BE2C (cell line): ENCODE data around the gene ASF1B.
"Not testable (repeated sequence)": the region's sequence is repeated elsewhere in the genome, so short reads cannot be mapped to it uniquely, and the experiment has no call there.

Experiments used
- DNase-seq: peaks from one replicate; pipeline ENCODE4 v3.0.0-alpha.2; 2020
- H3K27me3 ChIP-seq: fragments of 250-450 bp; sonication (Bioruptor Pico); 2 replicates; pipeline ENCODE4 v1.5.1; 2020; ENCODE audit warnings: mild to moderate bottlenecking
- H3K36me3 ChIP-seq: fragments of 250-450 bp; sonication (Bioruptor Pico); 2 replicates; pipeline ENCODE4 v1.5.1; 2020; ENCODE audit warnings: mild to moderate bottlenecking
- H3K4me1 ChIP-seq: fragments of 250-450 bp; sonication (Bioruptor Pico); 2 replicates; pipeline ENCODE4 v1.5.1; 2020
- H3K4me3 ChIP-seq: 2 replicates; pipeline ENCODE4 v1.5.1; 2011; ENCODE audit warnings: low read depth, low read length
- H3K9me3 ChIP-seq: fragments of 250-450 bp; sonication (Bioruptor Pico); 2 replicates; pipeline ENCODE4 v1.5.1; 2020
- TF ChIP-seq, protein P1 (sequence below): IDR thresholded peaks from 2 replicates; pipeline ENCODE4 v1.5.1; 2012; ENCODE audit warnings: mild to moderate bottlenecking, low read depth, low read length

The ASF1B gene

DNA sequence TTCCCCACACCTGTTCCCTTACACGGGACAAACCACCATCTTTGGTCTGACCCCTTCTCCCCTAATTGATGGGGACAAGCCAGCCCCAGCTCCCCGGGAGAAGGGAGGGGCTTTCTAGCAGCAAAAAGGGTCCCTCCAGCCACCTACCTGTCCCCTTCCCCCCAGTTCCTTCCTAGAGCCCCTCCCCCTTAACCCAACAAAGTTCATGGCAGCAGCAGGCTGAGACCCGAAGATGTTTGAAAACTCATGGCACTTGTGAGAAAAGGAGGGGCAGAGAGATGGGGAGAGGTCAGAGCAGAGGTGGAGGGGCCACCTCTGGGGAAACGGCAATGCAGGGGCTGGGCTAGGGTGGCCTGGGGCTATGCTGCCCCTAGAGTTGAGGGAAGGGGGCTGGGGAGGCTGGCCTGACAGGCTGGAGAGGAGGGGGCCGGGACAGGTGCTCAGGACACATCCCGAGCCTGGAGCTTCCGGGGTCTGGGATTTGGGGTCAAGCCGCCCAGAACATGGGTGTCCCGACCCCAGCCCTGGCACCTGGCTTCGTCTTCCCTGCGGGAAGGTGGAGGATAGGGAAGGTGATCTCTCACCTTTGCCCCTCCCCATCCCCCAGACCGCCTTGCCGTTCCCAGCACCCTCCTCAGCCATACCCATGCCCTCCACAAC is 12.5 kb upstream of the ASF1B start:
- Histone ChIP-seq H3K27me3 (no peaks in the 10 kb centered on the region), H3K9me3 (no peaks in the 10 kb centered on the region), H3K4me3 (no peak overlapping the region), H3K4me1 (peaks cover 9% of the 10 kb centered on the region), H3K36me3 (peaks cover 16% of the 10 kb centered on the region)
- TF ChIP-seq, protein P1, sequence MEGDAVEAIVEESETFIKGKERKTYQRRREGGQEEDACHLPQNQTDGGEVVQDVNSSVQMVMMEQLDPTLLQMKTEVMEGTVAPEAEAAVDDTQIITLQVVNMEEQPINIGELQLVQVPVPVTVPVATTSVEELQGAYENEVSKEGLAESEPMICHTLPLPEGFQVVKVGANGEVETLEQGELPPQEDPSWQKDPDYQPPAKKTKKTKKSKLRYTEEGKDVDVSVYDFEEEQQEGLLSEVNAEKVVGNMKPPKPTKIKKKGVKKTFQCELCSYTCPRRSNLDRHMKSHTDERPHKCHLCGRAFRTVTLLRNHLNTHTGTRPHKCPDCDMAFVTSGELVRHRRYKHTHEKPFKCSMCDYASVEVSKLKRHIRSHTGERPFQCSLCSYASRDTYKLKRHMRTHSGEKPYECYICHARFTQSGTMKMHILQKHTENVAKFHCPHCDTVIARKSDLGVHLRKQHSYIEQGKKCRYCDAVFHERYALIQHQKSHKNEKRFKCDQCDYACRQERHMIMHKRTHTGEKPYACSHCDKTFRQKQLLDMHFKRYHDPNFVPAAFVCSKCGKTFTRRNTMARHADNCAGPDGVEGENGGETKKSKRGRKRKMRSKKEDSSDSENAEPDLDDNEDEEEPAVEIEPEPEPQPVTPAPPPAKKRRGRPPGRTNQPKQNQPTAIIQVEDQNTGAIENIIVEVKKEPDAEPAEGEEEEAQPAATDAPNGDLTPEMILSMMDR, result no peak
- DNase-seq, result no peak

DNA sequence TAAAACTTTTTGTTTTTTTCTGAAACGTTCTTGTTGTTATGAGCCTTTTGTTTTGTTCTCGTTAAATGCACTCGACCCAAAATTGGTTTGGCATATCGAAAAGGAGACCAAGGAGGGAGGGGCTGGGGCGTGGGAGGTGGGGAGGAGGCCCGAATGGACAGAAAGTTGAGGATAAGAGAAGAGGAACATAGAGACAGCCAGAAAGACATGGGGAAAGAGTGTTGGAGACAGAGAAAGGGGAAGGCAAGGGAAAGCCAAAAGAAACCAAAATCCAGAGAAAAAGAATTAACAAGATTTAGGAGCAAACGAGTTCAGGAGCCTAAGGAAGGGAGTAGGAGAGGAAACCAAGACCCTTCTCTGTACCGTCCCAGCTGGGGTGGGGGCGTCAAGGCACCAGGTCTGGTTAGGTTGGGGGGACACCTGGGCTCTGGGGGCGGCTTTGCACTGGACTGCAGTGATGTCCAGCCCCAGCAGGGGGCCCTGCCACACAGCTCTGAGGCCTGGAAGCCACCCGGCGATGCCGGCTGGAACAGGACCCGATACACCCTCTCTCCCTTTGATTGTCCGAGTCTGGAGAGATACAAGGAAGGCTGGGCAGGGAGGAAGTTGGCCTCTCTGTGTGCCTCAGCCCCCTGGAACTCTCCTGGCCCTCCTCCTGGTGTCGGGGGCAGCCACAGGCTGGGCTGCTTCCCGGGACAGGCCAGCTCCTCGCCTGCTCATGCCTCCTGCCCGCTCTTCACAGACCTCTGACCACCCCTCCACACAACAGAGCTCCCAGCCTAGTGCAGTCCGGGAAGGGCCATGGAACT is 11.6 kb upstream of the ASF1B start:
- TF ChIP-seq, protein P1, result peak; percentile 92
- H3K4me3 ChIP-seq, result no peak overlapping the region
- H3K4me1 ChIP-seq, result peaks cover 9% of the 10 kb centered on the region
- peak; percentile 83 for DNase-seq
- H3K36me3 ChIP-seq, result peaks cover 16% of the 10 kb centered on the region; the same call in 1 of the 2 replicates
- no peaks in the 10 kb centered on the region for H3K27me3 ChIP-seq
- H3K9me3 ChIP-seq, result no peaks in the 10 kb centered on the region

DNA sequence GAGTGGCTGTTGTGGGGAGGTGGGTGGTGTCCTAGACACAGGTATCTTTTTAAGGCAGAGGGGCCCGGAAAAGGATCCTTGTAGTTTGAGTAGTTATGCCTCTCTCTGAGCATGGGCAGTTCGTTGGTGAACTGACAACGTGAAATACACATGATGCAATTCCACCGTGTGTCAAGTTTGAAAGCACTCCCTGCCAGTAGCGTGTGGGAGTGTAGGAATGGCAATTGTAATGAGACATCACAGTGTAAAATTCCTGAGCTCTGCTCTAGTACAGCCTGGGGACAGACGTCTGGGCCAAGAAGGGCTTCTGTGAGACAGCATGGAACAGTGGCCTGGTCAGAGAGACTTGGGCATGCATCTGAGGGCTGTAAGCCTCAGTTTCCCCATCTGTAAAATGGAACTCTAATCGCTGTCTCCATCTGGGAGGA is 10.4 kb upstream of the ASF1B start:
- Histone ChIP-seq H3K4me3 (no peak overlapping the region), H3K27me3 (no peaks in the 10 kb centered on the region), H3K36me3 (peaks cover 8% of the 10 kb centered on the region; the same call in 1 of the 2 replicates), H3K9me3 (no peaks in the 10 kb centered on the region), H3K4me1 (peaks cover 9% of the 10 kb centered on the region)
- TF ChIP-seq, protein P1, result no peak
- DNase-seq, result no peak

DNA sequence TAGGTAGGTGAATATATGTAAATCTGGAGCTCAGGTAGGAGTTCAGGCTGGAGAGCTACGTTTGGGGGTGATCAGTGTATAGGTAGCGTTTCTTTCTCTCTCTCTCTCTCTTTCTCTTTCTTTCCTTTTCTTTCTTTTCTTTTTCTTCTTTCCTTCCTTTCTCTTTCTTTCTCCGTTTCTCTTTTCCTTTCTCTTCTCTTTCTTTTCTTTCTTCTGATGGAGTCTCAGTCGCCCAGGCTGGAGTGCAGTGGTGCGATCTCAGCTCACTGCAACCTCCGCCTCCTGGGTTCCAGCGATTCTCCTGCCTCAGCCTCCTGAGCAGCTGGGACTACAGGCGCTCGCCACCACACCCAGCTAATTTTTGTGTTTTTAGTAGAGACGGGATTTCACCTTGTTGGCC is 9.8 kb upstream of the ASF1B start:
- H3K36me3 ChIP-seq, H3K4me1 ChIP-seq, H3K4me3 ChIP-seq, DNase-seq, H3K9me3 ChIP-seq, H3K27me3 ChIP-seq: not testable (repeated sequence)

DNA sequence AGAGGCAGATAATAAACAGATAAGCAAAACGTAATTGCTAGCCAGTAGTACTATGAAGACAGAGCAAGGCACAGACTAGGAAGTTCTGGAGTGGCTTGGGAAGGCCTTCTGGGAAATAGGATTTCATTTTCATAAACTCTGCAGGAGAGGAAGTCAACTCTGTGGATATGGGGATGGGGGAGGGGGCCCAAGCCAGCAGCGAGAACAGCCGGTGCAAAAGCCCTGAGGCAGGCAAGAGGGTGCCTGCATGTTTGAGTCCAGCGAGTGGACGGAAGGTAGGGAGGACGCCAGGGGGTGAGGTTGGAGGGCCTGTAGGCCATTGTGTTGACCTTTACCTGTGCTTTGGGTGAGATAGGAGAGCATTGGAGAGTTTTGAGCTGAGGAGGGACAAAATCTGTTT is 9.0 kb upstream of the ASF1B start:
- peaks cover under 1% of the 10 kb centered on the region; the same call in 1 of the 2 replicates for H3K36me3 ChIP-seq
- TF ChIP-seq, protein P1, result no peak
- no peaks in the 10 kb centered on the region for H3K27me3 ChIP-seq
- H3K4me3 ChIP-seq, result no peak overlapping the region
- DNase-seq, result no peak
- H3K9me3 ChIP-seq, result no peaks in the 10 kb centered on the region
- H3K4me1 ChIP-seq, result peaks cover 6% of the 10 kb centered on the region

DNA sequence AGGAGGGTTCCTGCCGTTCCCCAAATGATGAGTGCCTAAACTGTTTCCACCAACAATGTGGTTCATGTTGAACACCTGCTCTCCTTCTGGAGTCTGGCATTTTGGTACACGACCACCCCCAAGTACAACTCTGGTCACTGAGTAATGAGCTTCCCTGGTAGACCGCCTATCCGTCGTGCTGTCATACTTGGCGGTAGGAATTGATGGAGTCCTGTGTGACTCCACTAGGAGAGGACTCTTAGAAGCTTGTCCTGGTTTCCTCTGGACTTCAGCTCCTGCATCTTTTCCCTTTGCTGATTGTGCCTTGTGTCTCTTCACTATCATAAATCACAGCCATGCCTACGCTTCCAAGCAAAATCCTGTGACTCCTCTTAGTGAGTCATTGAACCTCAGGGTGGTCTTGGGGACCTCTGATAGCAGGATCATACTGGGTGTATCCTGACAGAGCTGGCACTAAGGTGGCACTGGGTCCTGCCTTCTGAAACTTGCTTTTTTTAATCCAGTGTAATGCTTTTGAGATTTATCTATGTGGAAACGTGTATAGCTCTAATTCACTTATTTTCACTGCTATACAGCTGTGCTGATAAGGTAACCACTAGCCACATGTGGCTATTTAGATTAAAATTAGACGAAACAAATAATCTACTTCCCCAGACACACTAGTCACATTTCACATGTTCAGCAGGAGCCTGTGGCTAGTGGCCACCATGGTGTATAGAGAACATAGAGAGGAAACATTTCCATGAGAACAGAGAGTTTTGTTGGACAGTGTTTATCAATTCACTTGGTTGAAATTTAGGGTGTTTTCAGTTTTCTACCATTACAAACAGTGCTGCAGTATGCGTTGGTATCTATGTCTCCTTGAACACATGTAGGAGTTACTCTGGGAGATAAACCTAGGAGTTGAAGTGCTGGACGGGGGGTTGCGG is 6.1 kb upstream of the ASF1B start:
- Histone ChIP-seq H3K27me3 (no peaks in the 10 kb centered on the region), H3K36me3 (no peaks in the 10 kb centered on the region), H3K9me3 (no peaks in the 10 kb centered on the region), H3K4me3 (no peak overlapping the region), H3K4me1 (no peaks in the 10 kb centered on the region; the same call in 1 of the 2 replicates)
- TF ChIP-seq, protein P1, result no peak
- no peak for DNase-seq
